Sigmoid colon (tissue), 4 donors: ENCODE results near the gene NGFR.

ENCODE experiments used
- EP300 ChIP-seq, 4 donors: sonication (generic); formaldehyde crosslinking; IDR thresholded peaks; one replicate each; pipeline ENCODE4 v1.6.1; 2017; ENCODE audit warnings: antibody characterized with exemption in 4 of 4
- POLR2A ChIP-seq, 2 donors: fragments of 450-650 bp; IDR thresholded peaks; one replicate each; pipeline ENCODE4 v1.6.1; 2016; ENCODE audit warnings: antibody characterized with exemption in 2 of 2, mild to moderate bottlenecking in 2 of 2, moderate library complexity in 2 of 2

DNA sequence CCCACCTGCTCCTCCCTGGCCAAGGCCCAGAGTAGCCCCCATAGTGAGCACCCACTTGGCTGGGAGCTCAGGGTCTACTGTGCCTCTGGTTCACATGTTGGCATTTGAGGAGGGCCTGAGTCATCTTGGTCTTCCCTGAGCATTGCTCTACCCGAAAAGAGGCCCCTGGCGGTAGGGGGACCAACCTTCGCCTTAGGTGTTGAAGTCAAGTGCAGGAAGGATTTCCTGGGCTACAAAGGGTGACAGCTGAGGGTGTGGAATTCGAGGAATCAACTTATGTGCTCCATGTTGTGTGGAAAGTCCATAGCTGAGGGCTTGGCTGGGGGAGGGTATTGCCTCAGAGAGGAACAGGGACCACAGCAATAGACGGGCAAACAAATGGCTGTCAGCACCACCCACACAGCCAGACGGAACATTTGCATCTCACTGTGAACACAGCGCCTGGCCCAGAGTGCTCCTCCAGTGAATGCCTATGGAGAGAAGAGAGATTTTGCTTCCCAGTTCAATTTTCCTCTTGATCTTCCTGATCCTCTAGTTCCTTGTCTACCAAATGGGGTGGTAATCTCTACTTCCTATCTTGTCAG is 35.6 kb upstream of the NGFR start:
- no peak for TF ChIP-seq POLR2A (IDR thresholded peaks at IDR 0.05)
- no peak for TF ChIP-seq EP300 (IDR thresholded peaks at IDR 0.05)
